HCT116 (cell line): ENCODE measurements around the gene TIAM2. TPM values are rescaled to one million over a fixed set of nuclear protein-coding genes. Genes with fewer than 3 reads are reported as not detected.
A peak's percentile ranks its signal among the peaks of the same experiment; 100 is the strongest.

Experiments
- ATAC-seq: fragments of 200-7000 bp; cut with Tn5 transposase; 2 replicates; pipeline ENCODE4 v1.9.1; 2020; ENCODE audit warnings: mild to moderate bottlenecking, moderate library complexity
- BruUV-seq: library from RNA; stranded (reverse); fragments of 400-500 nt; replicated peaks from 2 replicates; lab custom pipeline; 2021; lab: Mats Ljungman, UMichigan
- CTCF ChIA-PET: fragments of 300-600 bp; sonication (Branson Sonifier 250); formaldehyde crosslinking; loops from one replicate; lab custom pipeline; 2021; ENCODE audit warnings: antibody characterized with exemption; lab: Charles Lee
- POLR2A ChIA-PET: fragments of 300-600, 350-600 bp; sonication (Branson Sonifier 250); formaldehyde crosslinking; loops from one replicate; lab custom pipeline; 2021; ENCODE audit warnings: antibody characterized with exemption; lab: Charles Lee
- RAD21 ChIA-PET, 2 experiments: fragments of 300-600 bp; sonication (Branson Sonifier 250); formaldehyde crosslinking; loops; one replicate each; lab custom pipeline; 2023; ENCODE audit warnings: low total read pairs in 2 of 2; ENCODE audit not compliant: uncharacterized antibody in 2 of 2, unreplicated experiment in 2 of 2, low non-redundant PET in 1 of 2; lab: Charles Lee
- DNase-seq: peaks from one replicate; pipeline ENCODE4 v3.0.0-alpha.2; 2010; ENCODE audit warnings: low read depth, low spot score
- H2AFZ ChIP-seq: fragments of 200-600 bp; shearing (Covaris generic), sonication (generic); 2 replicates; pipeline ENCODE4 v1.6.1; 2017; ENCODE audit warnings: low read depth, mixed run types, mixed read lengths, antibody characterized with exemption, low read length; ENCODE audit not compliant: poor library complexity, severe bottlenecking
- H3K27ac ChIP-seq: 2 replicates; pipeline ENCODE4 v1.5.1; 2012; ENCODE audit warnings: low read depth, low read length
- H3K27me3 ChIP-seq: fragments of 200-600 bp; sonication (generic); 2 replicates; pipeline ENCODE4 v1.6.1; 2016; ENCODE audit warnings: mixed run types, low read length, mixed read lengths; ENCODE audit not compliant: insufficient read depth
- H3K36me3 ChIP-seq, 2 experiments: fragments of 200-500 bp in 1 of 2; fragments of 200-600 bp in 1 of 2; sonication (Bioruptor generic) in 1 of 2; sonication (generic) in 1 of 2; 2 replicates each; pipeline versions ENCODE4 v1.5.1 to v1.6.1; 2014 to 2016; ENCODE audit warnings: low read length in 2 of 2, inconsistent platforms in 1 of 2, mixed read lengths in 1 of 2, mixed run types in 1 of 2; ENCODE audit not compliant: insufficient read depth in 2 of 2, control insufficient read depth in 1 of 2
- H3K4me1 ChIP-seq, 2 experiments: fragments of 200-600 bp in 1 of 2; sonication (generic) in 1 of 2; 2 replicates each; pipeline versions ENCODE4 v1.5.1 to v1.6.1; 2012 to 2017; ENCODE audit warnings: low read length in 2 of 2, inconsistent platforms in 1 of 2, mild to moderate bottlenecking in 1 of 2, mixed read lengths in 1 of 2, mixed run types in 1 of 2, moderate library complexity in 1 of 2; ENCODE audit not compliant: insufficient read depth in 2 of 2, control insufficient read depth in 1 of 2
- H3K4me2 ChIP-seq: fragments of 200-600 bp; sonication (generic); 2 replicates; pipeline ENCODE4 v1.6.1; 2017; ENCODE audit warnings: mixed run types, low read length, mixed read lengths
- H3K4me3 ChIP-seq, 2 experiments: fragments of 200-600 bp in 1 of 2; sonication (generic) in 1 of 2; replicated peaks in 1 of 2; 2 replicates each; pipeline ENCODE4 v1.5.1; 2011 to 2016; ENCODE audit warnings: low read length in 2 of 2, control low read depth in 1 of 2, low read depth in 1 of 2, mild to moderate bottlenecking in 1 of 2, mixed read lengths in 1 of 2, mixed run types in 1 of 2
- H3K79me2 ChIP-seq: fragments of 200-600 bp; sonication (generic); 2 replicates; pipeline ENCODE4 v1.6.1; 2017; ENCODE audit warnings: mild to moderate bottlenecking, mixed run types, low read length, moderate library complexity, mixed read lengths; ENCODE audit not compliant: insufficient read depth
- H3K9ac ChIP-seq: fragments of 200-600 bp; sonication (generic); 2 replicates; pipeline ENCODE4 v1.6.1; 2016; ENCODE audit warnings: low read length, mixed read lengths
- H3K9me2 ChIP-seq: fragments of 200-600 bp; sonication (generic), shearing (Covaris generic); 2 replicates; pipeline ENCODE4 v1.6.1; 2017; ENCODE audit warnings: mixed run types, mild to moderate bottlenecking, moderate library complexity; ENCODE audit not compliant: insufficient read depth
- H3K9me3 ChIP-seq, 2 experiments: fragments of 200-500 bp in 1 of 2; fragments of 200-600 bp in 1 of 2; sonication (Bioruptor generic) in 1 of 2; sonication (generic) in 1 of 2; 2 replicates each; pipeline ENCODE4 v1.6.1; 2014 to 2017; ENCODE audit warnings: low read length in 2 of 2, mixed read lengths in 2 of 2, inconsistent platforms in 1 of 2, low read depth in 1 of 2, mild to moderate bottlenecking in 1 of 2, mixed run types in 1 of 2, moderate library complexity in 1 of 2; ENCODE audit not compliant: control insufficient read depth in 1 of 2, insufficient read depth in 1 of 2
- H4K20me1 ChIP-seq: fragments of 200-600 bp; sonication (generic), shearing (Covaris generic); 2 replicates; pipeline ENCODE4 v1.6.1; 2017; ENCODE audit warnings: mixed run types, mild to moderate bottlenecking, moderate library complexity; ENCODE audit not compliant: insufficient read depth
- CEBPB ChIP-seq: IDR thresholded peaks from 2 replicates; pipeline ENCODE4 v1.6.1; 2012; ENCODE audit warnings: low read depth
- EZH2phosphoT487 ChIP-seq: fragments of 200-600 bp; IDR thresholded peaks from 2 replicates; pipeline ENCODE4 v1.6.1; 2018; ENCODE audit warnings: antibody characterized with exemption, borderline replicate concordance
- FOSL1 ChIP-seq: IDR thresholded peaks from 2 replicates; pipeline ENCODE4 v1.6.1; 2012; ENCODE audit warnings: low read depth
- SP1 ChIP-seq: IDR thresholded peaks from 2 replicates; pipeline ENCODE4 v1.6.1; 2012; ENCODE audit warnings: low read depth
- intact Hi-C: fragments of 100-400 bp; cut with micrococcal nuclease; formaldehyde crosslinking; loops from 2 replicates; pipeline ENCODE4 v1.10.0; 2022
- total RNA-seq: library from RNA; stranded (reverse); gene quantifications from one replicate; pipeline ENCODE4 v1.2.1, GENCODE V29; 2021; ENCODE audit not compliant: unreplicated experiment
- TF ChIP-seq, protein P1 (sequence below): IDR thresholded peaks from 2 replicates; pipeline ENCODE4 v1.6.1; 2012; ENCODE audit warnings: low read depth
- TF ChIP-seq, protein P2 (sequence below): IDR thresholded peaks from 2 replicates; pipeline ENCODE4 v1.6.1; 2012
- TF ChIP-seq, protein P3 (sequence below): IDR thresholded peaks from 2 replicates; pipeline ENCODE4 v1.6.1; 2011; ENCODE audit warnings: mild to moderate bottlenecking, low read length, moderate library complexity; ENCODE audit not compliant: insufficient replicate concordance; ENCODE audit errors: extremely low read depth

Gene TIAM2
- total RNA-seq, 1 experiment from 2014 or later = 9.4 TPM

DNA sequence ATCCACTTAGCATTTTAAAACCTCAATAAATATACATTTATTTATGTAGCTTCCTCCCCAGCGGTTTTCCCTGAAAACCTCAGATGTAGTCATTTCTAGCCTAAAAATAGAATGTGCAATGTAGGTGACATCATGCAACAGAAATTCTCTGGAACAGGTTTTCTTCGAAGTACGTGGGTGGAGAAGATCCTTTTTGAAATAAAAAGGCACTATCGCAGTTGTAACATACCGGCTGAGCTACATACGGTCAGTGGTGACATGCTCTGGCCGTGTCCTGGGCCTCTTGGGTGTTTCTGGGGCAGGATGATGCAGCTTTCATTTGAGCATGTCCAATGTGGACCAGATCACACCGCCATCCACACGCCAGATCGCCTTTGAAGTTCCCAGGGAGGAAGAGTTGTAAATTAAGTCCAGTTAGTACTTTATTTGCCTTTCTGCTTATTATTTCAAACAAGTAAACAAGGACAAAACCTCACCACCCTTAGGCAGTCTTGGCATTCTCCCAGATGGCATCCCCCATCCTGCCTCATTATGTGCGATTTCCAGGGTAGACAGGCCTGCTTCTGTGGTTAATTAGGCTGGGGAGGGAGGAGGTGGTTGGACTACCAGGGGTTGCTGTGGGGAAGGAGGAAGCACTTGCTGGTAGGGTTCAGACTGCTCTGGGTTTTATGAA, 159.2 kb downstream of the TIAM2 start (continued):
- TF ChIP-seq EZH2phosphoT487 (no peak), CEBPB (peak; percentile 52; the same call in 1 of the 2 replicates), FOSL1 (peak; percentile 31; the same call in 1 of the 2 replicates), SP1 (no peak; the same call in 1 of the 2 replicates)
- TF ChIP-seq, all 23 proteins: peak for 7

DNA sequence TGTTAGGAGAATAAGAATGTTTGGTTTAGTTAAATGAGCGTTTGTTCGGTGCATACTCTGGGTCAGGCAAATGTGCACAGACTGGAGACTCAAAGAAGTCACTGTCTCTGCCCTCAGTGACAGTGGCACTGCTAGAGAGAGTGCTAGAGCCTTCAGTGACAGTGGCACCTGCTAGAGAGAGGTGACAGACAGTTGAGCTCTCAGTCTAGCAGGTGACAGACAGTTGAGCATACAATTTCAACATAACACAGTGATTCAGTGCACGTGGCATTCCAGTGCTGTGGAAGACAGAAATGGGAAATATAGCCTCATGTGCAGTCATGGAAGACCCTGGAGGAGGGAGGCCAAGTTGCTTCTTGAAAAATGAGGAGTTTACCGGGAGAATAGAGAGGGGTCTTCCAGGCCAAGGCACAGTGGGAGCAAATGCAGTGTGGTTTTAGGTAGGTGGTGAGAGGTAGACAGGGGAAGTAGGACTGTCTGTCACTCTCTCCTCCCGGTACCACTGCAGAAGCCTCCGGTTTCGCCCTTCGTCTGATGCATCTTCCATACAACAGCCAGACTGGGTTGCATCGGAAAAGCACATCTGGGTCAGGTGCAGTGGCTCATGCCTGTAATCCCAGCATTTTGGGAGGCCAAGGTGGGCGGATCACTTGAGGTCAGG, 160.8 kb downstream of the TIAM2 start:
- Histone ChIP-seq H3K4me2 (no peak overlapping the region), H3K4me3 (no peak overlapping the region), H2AFZ (no peak overlapping the region), H3K4me1 (peaks cover 45 to 66% of the 10 kb centered on the region in 2 experiments), H3K27ac (no peak overlapping the region), H3K79me2 (no peaks in the 10 kb centered on the region), H3K36me3 (no peaks in the 10 kb centered on the region), H4K20me1 (no peaks in the 10 kb centered on the region), H3K9me3 (no peaks in the 10 kb centered on the region), H3K9ac (no peak overlapping the region), H3K9me2 (no peaks in the 10 kb centered on the region), H3K27me3 (no peaks in the 10 kb centered on the region)
- ChIA-PET RAD21 (no interaction called here), CTCF (no interaction called here), POLR2A (no interaction called here)
- intact Hi-C loops = no loop called here
- ATAC-seq = no peak
- no peak for DNase-seq
- BruUV-seq = no TSS peak
- TF ChIP-seq, protein P1, sequence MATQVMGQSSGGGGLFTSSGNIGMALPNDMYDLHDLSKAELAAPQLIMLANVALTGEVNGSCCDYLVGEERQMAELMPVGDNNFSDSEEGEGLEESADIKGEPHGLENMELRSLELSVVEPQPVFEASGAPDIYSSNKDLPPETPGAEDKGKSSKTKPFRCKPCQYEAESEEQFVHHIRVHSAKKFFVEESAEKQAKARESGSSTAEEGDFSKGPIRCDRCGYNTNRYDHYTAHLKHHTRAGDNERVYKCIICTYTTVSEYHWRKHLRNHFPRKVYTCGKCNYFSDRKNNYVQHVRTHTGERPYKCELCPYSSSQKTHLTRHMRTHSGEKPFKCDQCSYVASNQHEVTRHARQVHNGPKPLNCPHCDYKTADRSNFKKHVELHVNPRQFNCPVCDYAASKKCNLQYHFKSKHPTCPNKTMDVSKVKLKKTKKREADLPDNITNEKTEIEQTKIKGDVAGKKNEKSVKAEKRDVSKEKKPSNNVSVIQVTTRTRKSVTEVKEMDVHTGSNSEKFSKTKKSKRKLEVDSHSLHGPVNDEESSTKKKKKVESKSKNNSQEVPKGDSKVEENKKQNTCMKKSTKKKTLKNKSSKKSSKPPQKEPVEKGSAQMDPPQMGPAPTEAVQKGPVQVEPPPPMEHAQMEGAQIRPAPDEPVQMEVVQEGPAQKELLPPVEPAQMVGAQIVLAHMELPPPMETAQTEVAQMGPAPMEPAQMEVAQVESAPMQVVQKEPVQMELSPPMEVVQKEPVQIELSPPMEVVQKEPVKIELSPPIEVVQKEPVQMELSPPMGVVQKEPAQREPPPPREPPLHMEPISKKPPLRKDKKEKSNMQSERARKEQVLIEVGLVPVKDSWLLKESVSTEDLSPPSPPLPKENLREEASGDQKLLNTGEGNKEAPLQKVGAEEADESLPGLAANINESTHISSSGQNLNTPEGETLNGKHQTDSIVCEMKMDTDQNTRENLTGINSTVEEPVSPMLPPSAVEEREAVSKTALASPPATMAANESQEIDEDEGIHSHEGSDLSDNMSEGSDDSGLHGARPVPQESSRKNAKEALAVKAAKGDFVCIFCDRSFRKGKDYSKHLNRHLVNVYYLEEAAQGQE = no peak
- TF ChIP-seq, protein P2, sequence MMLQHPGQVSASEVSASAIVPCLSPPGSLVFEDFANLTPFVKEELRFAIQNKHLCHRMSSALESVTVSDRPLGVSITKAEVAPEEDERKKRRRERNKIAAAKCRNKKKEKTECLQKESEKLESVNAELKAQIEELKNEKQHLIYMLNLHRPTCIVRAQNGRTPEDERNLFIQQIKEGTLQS = no peak
- TF ChIP-seq FOSL1 = 0 out of 2 replicates have a peak, but pooled peaks have one; percentile 11
- TF ChIP-seq, protein P3, sequence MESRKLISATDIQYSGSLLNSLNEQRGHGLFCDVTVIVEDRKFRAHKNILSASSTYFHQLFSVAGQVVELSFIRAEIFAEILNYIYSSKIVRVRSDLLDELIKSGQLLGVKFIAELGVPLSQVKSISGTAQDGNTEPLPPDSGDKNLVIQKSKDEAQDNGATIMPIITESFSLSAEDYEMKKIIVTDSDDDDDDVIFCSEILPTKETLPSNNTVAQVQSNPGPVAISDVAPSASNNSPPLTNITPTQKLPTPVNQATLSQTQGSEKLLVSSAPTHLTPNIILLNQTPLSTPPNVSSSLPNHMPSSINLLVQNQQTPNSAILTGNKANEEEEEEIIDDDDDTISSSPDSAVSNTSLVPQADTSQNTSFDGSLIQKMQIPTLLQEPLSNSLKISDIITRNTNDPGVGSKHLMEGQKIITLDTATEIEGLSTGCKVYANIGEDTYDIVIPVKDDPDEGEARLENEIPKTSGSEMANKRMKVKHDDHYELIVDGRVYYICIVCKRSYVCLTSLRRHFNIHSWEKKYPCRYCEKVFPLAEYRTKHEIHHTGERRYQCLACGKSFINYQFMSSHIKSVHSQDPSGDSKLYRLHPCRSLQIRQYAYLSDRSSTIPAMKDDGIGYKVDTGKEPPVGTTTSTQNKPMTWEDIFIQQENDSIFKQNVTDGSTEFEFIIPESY = no peak
- 0 out of 2 replicates have a peak, but pooled peaks have one; percentile 24 for TF ChIP-seq CEBPB
